ENCODE measurements around the gene SMARCC1. TPM values are rescaled to one million over a fixed set of nuclear protein-coding genes. Genes with fewer than 3 reads are reported as not detected.

Gene SMARCC1
- total and polyA plus RNA-seq, 2 of the 4 experiments (the other 2 are of a cell fraction) = 18.6 to 39.6 TPM

GRCh38 chr3:47636921-47637320, 144.8 kb downstream of the SMARCC1 start:
- ChIA-PET POLR2A (ENCODE audit: unreplicated experiment) (no interaction called here), CTCF (interaction anchor here (0.6 kb wide), 1 partner anchor 21 kb away, joined by 4 read pairs; no protein-coding TSS in a partner anchor)
- BruUV-seq (replicated peaks) = no TSS peak
- Histone ChIP-seq H2BK120ac (ENCODE audit: low read depth, low read length) (no peak overlapping the region), H2AK5ac (ENCODE audit: low read depth, low read length) (no peak overlapping the region), H3K27ac (ENCODE audit: insufficient read depth, low read length) (no peak overlapping the region), H2AFZ (replicated peaks; ENCODE audit: low read length, poor library complexity) (no peak overlapping the region), H3K4me1 (ENCODE audit: control insufficient read depth, insufficient read depth, low read length) (no peaks in the 10 kb centered on the region), H4K91ac (ENCODE audit: insufficient read depth, low read depth, low read length) (no peak overlapping the region), H3K27me3 (ENCODE audit: control insufficient read depth, insufficient read depth, low read length) (no peaks in the 10 kb centered on the region), H3K14ac (replicated peaks; ENCODE audit: low read depth, low read length) (no peak overlapping the region), H2BK20ac (ENCODE audit: low read depth, low read length) (no peak overlapping the region), H2AK9ac (replicated peaks; ENCODE audit: low read depth, low read length, poor library complexity) (no peak overlapping the region), H3K23ac (ENCODE audit: low read depth, low read length) (no peak overlapping the region), H4K8ac (ENCODE audit: low read depth in 2 of 2, low read length in 2 of 2) (no peak overlapping the region), H3K4ac (ENCODE audit: low read depth, low read length) (no peak overlapping the region), H3K4me3 (ENCODE audit: insufficient read depth, low read depth, low read length) (no peak overlapping the region), H3K9ac (ENCODE audit: low read depth, low read length) (no peak overlapping the region), H4K20me1 (ENCODE audit: insufficient read depth, low read length) (no peaks in the 10 kb centered on the region; the same call in 1 of the 2 replicates), H2BK5ac (ENCODE audit: low read depth, low read length, poor library complexity, severe bottlenecking) (no peak overlapping the region), H3K56ac (ENCODE audit: extremely low read depth, insufficient read depth, low read length) (no peak overlapping the region), H2BK15ac (ENCODE audit: low read depth, low read length) (no peak overlapping the region), H4K5ac (ENCODE audit: low read depth, low read length) (no peak overlapping the region), H3K4me2 (ENCODE audit: low read depth, low read length) (no peak overlapping the region), H3K79me1 (ENCODE audit: low read depth in 1 of 2, low read length in 2 of 2) (peaks cover 3 to 8% of the 10 kb centered on the region in 2 experiments; a peak in 3 of 4 replicates), H3K36me3 (ENCODE audit: control insufficient read depth, insufficient read depth, low read length) (peaks cover 36% of the 10 kb centered on the region), H3K18ac (ENCODE audit: low read depth, low read length) (no peak overlapping the region), H3K9me3 (ENCODE audit: control insufficient read depth, insufficient read depth, low read length) (no peaks in the 10 kb centered on the region), H3K9me1 (ENCODE audit: insufficient read depth, low read length) (peaks cover 3% of the 10 kb centered on the region)
- TF ChIP-seq CHD1 (IDR thresholded peaks at IDR 0.05; ENCODE audit: low read depth, low read length) = no peak
- no peak for TF ChIP-seq MAZ (IDR thresholded peaks at IDR 0.05; ENCODE audit: borderline replicate concordance, low read depth, low read length)
- no peak for TF ChIP-seq NFE2L2 (IDR thresholded peaks at IDR 0.05; ENCODE audit: low read depth, low read length)
- no peak for TF ChIP-seq RAD21 (IDR thresholded peaks at IDR 0.05; ENCODE audit: low read length)
- TF ChIP-seq MXI1 (IDR thresholded peaks at IDR 0.05; ENCODE audit: borderline replicate concordance, low read depth, low read length) = no peak
- TF ChIP-seq, protein P1, sequence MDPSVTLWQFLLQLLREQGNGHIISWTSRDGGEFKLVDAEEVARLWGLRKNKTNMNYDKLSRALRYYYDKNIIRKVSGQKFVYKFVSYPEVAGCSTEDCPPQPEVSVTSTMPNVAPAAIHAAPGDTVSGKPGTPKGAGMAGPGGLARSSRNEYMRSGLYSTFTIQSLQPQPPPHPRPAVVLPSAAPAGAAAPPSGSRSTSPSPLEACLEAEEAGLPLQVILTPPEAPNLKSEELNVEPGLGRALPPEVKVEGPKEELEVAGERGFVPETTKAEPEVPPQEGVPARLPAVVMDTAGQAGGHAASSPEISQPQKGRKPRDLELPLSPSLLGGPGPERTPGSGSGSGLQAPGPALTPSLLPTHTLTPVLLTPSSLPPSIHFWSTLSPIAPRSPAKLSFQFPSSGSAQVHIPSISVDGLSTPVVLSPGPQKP (IDR thresholded peaks at IDR 0.05; ENCODE audit: borderline replicate concordance, low read depth, low read length) = no peak
- TF ChIP-seq, protein P2, sequence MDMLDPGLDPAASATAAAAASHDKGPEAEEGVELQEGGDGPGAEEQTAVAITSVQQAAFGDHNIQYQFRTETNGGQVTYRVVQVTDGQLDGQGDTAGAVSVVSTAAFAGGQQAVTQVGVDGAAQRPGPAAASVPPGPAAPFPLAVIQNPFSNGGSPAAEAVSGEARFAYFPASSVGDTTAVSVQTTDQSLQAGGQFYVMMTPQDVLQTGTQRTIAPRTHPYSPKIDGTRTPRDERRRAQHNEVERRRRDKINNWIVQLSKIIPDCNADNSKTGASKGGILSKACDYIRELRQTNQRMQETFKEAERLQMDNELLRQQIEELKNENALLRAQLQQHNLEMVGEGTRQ (IDR thresholded peaks at IDR 0.05; ENCODE audit: low read depth, low read length) = no peak
- no peak for TF ChIP-seq RCOR1 (IDR thresholded peaks at IDR 0.05; ENCODE audit: insufficient replicate concordance, low read length)
- TF ChIP-seq FOS (IDR thresholded peaks at IDR 0.05; ENCODE audit: low read depth, low read length) = no peak
- TF ChIP-seq RFX5 (IDR thresholded peaks at IDR 0.05; ENCODE audit: low read depth, low read length) = no peak
- no peak for TF ChIP-seq SMC3 (IDR thresholded peaks at IDR 0.05; ENCODE audit: low read depth, low read length)
- in situ Hi-C loops (cut with MboI; ENCODE audit: low sequenced_read_pairs) (no loop called here), intact Hi-C loops (cut with micrococcal nuclease) (loop anchor here (10.0 kb wide), 1 partner anchor 68 kb away; no protein-coding TSS in a partner anchor), dilution Hi-C loops (cut with HindIII; ENCODE audit: low sequenced_read_pairs, unreplicated experiment) (no loop called here)
- DNase-seq (no peak), ATAC-seq (ENCODE audit: low read depth) (no peak)
- WGBS, 2 experiments (ENCODE audit: extremely low coverage in 2 of 2, insufficient read length in 1 of 2) = no CpG with 5 or more reads among the region's 2 CpGs
